HG02973 (cell line): ENCODE measurements around the gene PLA2G15.

Experiments
- ATAC-seq: cut with Tn5 transposase; IDR thresholded peaks from one replicate; pipeline ENCODE4 v1.9.1; 2021; ENCODE audit warnings: moderate library complexity; ENCODE audit not compliant: unreplicated experiment

PLA2G15 gene

GRCh38 chr16:68249371-68249770, 4.2 kb downstream of the PLA2G15 start:
- ATAC-seq = no peak

DNA sequence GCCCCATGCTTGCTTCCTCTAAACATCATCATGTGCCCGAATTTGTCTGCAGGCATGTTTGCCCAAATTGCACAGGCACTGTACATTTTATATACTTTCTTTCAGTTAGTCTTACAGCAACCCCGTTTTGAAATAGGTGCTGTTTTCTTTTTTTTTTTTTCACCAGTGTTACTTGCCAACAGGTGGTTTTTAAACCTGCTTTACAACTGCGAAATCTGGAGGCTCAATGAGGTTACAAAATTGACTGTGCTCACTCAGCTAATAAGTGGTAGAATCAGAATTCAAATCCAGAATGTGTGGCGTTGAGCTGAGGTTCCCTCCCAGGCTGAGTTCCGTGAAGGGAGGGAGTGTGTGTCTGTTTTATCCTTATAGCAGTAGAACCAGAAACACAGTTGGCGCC, 5.8 kb downstream of the PLA2G15 start:
- ATAC-seq = no peak

- ATAC-seq = no peak
Observed at GRCh38 chr16:68251832-68252231, 6.7 kb downstream of the PLA2G15 start.

DNA sequence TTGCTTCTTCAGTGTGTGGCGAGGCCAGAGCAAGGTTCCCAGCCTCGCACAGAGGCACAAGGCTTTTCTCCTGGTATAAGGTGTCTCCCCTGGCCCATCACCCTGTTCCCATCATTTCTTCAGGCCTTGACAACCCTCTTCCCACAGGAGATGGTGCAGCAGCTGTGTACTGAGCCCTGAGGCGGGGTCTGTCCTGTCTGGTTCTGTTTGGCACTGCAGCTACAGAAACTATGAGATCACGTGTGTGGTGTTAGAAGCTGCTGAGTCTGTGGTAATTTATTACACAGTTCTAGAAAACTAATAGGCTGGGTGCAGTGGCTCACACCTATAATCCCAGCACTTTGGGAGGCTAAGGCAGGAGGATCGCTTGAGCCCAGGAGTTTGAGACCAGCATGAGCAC, 7.2 kb downstream of the PLA2G15 start:
- ATAC-seq = no peak

DNA sequence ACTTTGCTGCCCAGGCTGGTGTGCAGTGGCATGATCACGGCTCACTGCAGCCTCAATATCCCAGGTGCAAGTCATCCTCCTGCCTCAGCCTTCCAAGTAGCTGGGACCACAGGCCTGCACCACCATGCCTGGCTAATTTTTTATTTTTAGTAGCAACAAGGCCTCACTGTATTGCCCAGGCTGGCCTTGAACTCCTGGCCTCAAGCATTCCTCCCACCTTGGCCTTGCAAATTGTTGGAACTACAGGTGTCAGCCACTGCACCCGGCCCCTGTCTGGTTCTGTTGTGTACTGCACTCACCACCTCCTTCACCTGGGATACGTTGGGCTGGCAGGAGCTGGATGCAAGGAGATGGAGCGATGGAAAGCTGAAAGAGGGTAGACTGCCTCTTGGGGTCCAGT, 8.5 kb downstream of the PLA2G15 start:
- ATAC-seq = no peak

DNA sequence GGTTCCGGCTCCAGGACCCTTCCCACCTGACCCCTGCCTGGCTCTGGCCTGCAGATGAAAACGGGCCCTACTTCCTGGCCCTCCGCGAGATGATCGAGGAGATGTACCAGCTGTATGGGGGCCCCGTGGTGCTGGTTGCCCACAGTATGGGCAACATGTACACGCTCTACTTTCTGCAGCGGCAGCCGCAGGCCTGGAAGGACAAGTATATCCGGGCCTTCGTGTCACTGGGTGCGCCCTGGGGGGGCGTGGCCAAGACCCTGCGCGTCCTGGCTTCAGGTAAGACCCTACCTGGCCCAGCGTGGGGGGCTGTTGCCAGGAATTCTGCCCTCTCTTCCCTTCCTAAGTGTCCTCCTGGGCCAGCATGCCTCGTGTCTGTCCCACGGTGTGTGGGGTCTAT, 10.5 kb downstream of the PLA2G15 start:
- ATAC-seq = no peak

- ATAC-seq = peak; percentile 46
Observed at GRCh38 chr16:68257251-68257905, 12.2 kb downstream of the PLA2G15 start.

DNA sequence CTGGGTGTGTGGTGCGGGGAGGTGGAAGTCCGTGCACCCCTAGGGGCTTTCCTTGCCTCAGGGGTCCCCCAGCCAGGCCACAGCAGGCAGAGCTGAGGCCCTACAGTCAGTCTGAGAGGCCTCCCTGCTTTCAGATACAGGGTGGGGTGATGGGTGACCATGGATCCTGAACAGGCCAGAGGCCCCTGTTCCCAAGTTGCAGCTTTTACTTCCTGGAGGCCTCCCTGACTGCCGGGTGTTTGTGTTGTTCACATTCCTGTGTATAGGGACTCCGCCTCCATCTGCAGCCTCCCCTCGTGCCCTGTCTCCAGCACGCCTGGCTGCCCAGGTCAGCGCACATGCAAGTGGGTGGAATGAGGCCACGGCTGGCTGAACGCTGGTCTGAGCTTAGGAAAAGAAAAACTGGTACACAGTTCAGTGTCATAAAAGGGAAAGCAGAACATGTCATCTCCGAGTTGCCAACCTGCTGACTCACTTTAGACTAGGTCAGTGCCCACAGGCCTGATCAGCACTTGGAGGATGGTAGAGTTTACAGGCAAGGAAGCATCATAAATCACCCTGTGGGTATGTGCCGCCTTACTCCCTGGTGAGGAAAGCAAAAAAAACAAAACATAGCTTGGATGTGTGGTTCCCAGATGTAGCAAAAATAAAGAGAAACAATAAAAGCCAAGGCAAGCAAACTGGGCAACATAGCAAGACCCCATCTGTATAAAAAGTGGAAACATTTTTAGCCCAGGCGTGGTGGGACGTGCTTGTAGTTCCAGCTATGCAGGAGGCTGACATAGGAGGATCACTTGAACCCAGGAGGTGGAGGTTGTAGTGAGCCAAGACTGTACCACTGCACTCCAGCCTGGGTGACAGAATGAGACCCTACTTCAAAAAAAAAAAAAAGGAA, 13.0 kb downstream of the PLA2G15 start:
- ATAC-seq = peak; percentile 9

DNA sequence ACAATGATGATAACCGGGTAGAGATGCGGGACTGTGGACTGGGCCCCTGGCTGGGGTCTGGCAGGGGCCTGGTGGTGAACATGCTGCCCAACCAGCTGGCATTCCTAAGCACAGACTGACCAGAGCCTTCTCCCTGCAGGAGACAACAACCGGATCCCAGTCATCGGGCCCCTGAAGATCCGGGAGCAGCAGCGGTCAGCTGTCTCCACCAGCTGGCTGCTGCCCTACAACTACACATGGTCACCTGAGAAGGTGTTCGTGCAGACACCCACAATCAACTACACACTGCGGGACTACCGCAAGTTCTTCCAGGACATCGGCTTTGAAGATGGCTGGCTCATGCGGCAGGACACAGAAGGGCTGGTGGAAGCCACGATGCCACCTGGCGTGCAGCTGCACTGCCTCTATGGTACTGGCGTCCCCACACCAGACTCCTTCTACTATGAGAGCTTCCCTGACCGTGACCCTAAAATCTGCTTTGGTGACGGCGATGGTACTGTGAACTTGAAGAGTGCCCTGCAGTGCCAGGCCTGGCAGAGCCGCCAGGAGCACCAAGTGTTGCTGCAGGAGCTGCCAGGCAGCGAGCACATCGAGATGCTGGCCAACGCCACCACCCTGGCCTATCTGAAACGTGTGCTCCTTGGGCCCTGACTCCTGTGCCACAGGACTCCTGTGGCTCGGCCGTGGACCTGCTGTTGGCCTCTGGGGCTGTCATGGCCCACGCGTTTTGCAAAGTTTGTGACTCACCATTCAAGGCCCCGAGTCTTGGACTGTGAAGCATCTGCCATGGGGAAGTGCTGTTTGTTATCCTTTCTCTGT, 14.0 kb downstream of the PLA2G15 start:
- ATAC-seq = no peak

- no peak for ATAC-seq
Observed at GRCh38 chr16:68263559-68264127, 18.5 kb downstream of the PLA2G15 start.

DNA sequence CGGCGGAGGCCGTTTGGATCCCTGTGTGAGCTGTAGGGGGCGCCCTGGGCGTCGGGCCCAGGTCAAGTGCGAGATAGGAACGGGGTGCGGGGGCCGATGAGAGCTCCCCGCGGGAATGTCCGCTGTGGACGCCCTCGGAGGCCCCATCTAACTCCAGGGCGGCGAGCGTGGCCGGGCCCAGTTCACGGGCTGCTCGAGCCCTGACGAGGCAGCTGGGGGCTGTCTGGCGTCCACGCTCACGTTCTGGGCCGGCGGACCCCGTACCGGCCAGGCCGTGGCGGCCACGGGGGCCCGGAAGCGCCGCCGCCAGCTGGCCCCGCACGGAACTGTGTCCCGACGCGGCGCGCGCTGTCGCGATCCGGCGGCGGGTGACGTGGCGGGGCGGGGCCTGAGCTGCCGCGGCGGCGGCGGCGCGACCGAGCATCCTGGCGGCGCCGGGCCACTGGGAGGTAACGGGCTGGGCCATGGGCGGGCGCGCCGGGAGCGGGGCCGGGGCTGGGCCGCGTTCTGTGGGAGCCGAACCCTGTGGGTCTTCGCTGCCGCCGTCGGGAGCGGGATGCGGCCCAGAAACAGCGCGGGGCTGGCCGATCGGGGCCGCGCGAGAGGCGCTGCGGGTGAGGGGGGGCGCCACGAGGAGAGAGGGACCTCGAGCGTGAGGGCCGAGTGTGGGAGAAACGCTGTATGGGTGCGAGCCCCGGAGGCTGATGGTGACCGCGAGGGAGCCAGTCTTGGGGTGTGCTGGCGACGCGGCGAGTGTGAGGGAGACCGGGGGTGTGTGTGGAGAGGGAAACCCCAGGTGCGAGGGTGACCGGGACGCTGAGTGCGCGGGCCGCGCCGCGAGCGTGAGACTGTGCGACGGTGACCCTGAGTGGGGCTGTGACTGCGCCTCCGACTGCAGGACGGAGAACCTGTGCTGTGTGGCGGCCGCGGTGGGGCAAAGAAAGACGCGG, 19.2 kb downstream of the PLA2G15 start, which contains the start of gene SLC7A6:
Gene SLC7A6 (plus strand): TSS at position 399 of the 950 bp plus-strand sequence. CDS start 10,201 bp downstream, outside the sequence.
- ATAC-seq = peak; percentile 59

DNA sequence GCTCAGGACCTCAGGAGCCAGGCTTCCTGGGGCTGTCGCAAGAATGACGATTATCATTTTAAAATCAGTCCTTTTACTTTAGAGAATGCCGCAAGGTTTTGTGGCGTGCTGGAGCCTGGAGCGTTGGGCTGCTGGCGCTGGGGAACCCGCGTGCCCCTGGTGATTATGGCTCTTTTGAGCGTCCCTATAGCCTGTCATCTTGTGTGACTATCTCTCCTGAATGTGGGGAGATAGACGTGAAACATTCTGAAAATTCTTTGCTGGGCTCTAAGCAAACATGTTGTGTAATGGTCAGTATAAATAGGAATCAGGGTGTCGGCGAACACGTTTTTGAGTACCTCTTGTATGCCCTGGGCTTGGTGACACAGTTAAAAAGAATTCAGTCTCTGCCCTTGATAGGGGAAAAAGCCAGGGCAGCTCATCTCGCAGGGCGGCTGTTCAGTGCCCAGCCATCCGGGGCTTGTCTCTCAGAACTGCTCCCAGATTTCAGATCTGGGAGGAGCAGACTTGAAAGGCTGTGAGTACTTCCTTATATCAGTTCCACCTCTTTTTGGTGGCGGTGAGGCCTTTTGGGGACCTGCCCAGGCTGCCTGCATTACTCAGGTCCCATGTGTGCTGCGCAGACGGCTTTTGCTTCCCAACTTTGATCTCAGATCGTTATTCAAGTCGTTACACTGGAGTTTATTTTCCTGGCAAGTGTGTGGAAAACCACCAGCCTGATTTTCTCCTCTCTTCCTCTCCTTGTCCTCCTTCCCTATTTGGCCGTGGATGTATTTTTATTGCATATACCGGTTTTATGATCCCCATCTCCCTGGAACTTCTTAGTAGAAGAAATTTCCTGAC, 20.1 kb downstream of the PLA2G15 start:
- no peak for ATAC-seq

GRCh38 chr16:68267612-68268405, 22.6 kb downstream of the PLA2G15 start:
- no peak for ATAC-seq

- ATAC-seq = no peak
Observed at GRCh38 chr16:68269793-68270192, 24.6 kb downstream of the PLA2G15 start.

DNA sequence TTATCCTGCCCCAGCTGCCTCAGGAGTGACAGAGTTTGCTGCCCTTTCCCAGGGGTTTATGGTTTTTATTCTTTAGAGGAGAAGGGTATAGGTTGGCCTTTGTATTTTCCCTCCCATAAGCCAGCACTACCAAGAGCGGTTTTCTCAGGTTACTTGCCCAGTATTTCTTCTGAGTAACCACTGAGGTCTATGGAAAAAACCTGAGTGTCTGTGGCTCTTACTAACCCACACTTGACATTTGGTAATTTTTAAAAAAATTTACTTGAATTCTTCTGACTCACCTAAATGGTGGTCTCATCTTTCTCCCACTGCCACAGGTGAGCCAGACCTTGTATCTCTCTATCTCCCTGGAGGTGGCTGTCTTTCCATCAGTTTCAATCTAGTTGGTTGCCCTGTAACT, 25.2 kb downstream of the PLA2G15 start:
- ATAC-seq = no peak

GRCh38 chr16:68272507-68273209, 27.5 kb downstream of the PLA2G15 start:
- no peak for ATAC-seq

GRCh38 chr16:68273459-68273858, 28.3 kb downstream of the PLA2G15 start:
- ATAC-seq = no peak

GRCh38 chr16:68273896-68274295, 28.7 kb downstream of the PLA2G15 start:
- ATAC-seq = no peak
